HepG2 (cell line): ENCODE results near the gene ZNF500. TPM values are rescaled to one million over a fixed set of nuclear protein-coding genes. Genes with fewer than 3 reads are reported as not detected.
A peak's percentile ranks its signal among the peaks of the same experiment; 100 is the strongest.

Experiments used
- ARHGAP35 ChIP-seq: sonication (generic); formaldehyde crosslinking; IDR thresholded peaks from 2 replicates; pipeline ENCODE4 v1.9.0; 2022; ENCODE audit warnings: mild to moderate bottlenecking, inconsistent platforms, moderate library complexity, missing genetic modification reagents, borderline replicate concordance
- CC2D1A ChIP-seq: sonication (generic); formaldehyde crosslinking; IDR thresholded peaks from 2 replicates; pipeline ENCODE4 v1.8.1; 2023; ENCODE audit warnings: mild to moderate bottlenecking, missing genetic modification reagents
- CENPT ChIP-seq: sonication (generic); formaldehyde crosslinking; IDR thresholded peaks from 2 replicates; pipeline ENCODE4 v1.8.0; 2022; ENCODE audit warnings: low read depth, mild to moderate bottlenecking, moderate library complexity, missing genetic modification reagents
- DBP ChIP-seq: sonication (generic); formaldehyde crosslinking; IDR thresholded peaks from 2 replicates; pipeline ENCODE4 v1.4.0; 2020; ENCODE audit warnings: missing genetic modification reagents; ENCODE audit errors: not compliant biosample characterization
- HIC2 ChIP-seq: sonication (generic); formaldehyde crosslinking; IDR thresholded peaks from 2 replicates; pipeline ENCODE4 v1.9.0; 2022; ENCODE audit warnings: low read depth, missing genetic modification reagents
- HOMEZ ChIP-seq: IDR thresholded peaks from 2 replicates; pipeline ENCODE4 v1.6.1; 2016; ENCODE audit warnings: low read depth
- HOXA9 ChIP-seq: sonication (generic); formaldehyde crosslinking; IDR thresholded peaks from 2 replicates; pipeline ENCODE4 v1.8.1; 2022; ENCODE audit warnings: missing genetic modification reagents, mild to moderate bottlenecking, moderate library complexity, borderline replicate concordance
- KAT8 ChIP-seq: IDR thresholded peaks from 2 replicates; pipeline ENCODE4 v1.6.1; 2016; ENCODE audit warnings: missing genetic modification reagents, missing compliant biosample characterization
- KLF13 ChIP-seq: sonication (generic); formaldehyde crosslinking; IDR thresholded peaks from 2 replicates; pipeline ENCODE4 v1.4.0; 2020; ENCODE audit warnings: mild to moderate bottlenecking, missing genetic modification reagents
- NFE2L1 ChIP-seq: sonication (generic); formaldehyde crosslinking; IDR thresholded peaks from 2 replicates; pipeline ENCODE4 v1.4.0; 2020; ENCODE audit warnings: missing genetic modification reagents, mild to moderate bottlenecking, borderline replicate concordance
- SIN3A ChIP-seq: IDR thresholded peaks from 2 replicates; pipeline ENCODE4 v1.6.1; 2011; ENCODE audit warnings: low read depth, mild to moderate bottlenecking, control low read depth, low read length, borderline replicate concordance
- SIX4 ChIP-seq: sonication (generic); formaldehyde crosslinking; IDR thresholded peaks from 2 replicates; pipeline ENCODE4 v1.4.0; 2020; ENCODE audit warnings: missing genetic modification reagents
- TAF1 ChIP-seq: sonication (generic); formaldehyde crosslinking; IDR thresholded peaks from 2 replicates; pipeline ENCODE4 v1.4.0; 2020; ENCODE audit warnings: missing genetic modification reagents
- THAP7 ChIP-seq: sonication (generic); formaldehyde crosslinking; IDR thresholded peaks from 2 replicates; pipeline ENCODE4 v1.8.1; 2023; ENCODE audit warnings: mild to moderate bottlenecking, missing genetic modification reagents
- ZNF12 ChIP-seq: sonication (generic); formaldehyde crosslinking; IDR thresholded peaks from 2 replicates; pipeline ENCODE4 v1.5.0; 2020; ENCODE audit warnings: missing genetic modification reagents
- ZNF230 ChIP-seq: sonication (generic); formaldehyde crosslinking; IDR thresholded peaks from 2 replicates; pipeline ENCODE4 v1.4.0; 2020; ENCODE audit warnings: mild to moderate bottlenecking, missing genetic modification reagents
- ZNF24 ChIP-seq: fragments of 450-650 bp; IDR thresholded peaks from 2 replicates; pipeline ENCODE4 v1.6.1; 2017; ENCODE audit warnings: antibody characterized with exemption, mild to moderate bottlenecking
- ZNF354B ChIP-seq: sonication (generic); formaldehyde crosslinking; IDR thresholded peaks from 2 replicates; pipeline ENCODE4 v1.8.0; 2022; ENCODE audit warnings: mild to moderate bottlenecking, missing genetic modification reagents
- ZNF558 ChIP-seq: sonication (generic); formaldehyde crosslinking; IDR thresholded peaks from 2 replicates; pipeline ENCODE4 v1.9.0; 2022; ENCODE audit warnings: mild to moderate bottlenecking, missing genetic modification reagents, borderline replicate concordance
- ZNF569 ChIP-seq: sonication (generic); formaldehyde crosslinking; IDR thresholded peaks from 2 replicates; pipeline ENCODE4 v1.5.0; 2020; ENCODE audit warnings: mild to moderate bottlenecking, missing genetic modification reagents, moderate library complexity, borderline replicate concordance
- ZNF576 ChIP-seq: sonication (generic); formaldehyde crosslinking; IDR thresholded peaks from 2 replicates; pipeline ENCODE4 v1.4.0; 2020; ENCODE audit warnings: mild to moderate bottlenecking, missing genetic modification reagents
- ZNF747 ChIP-seq: sonication (generic); formaldehyde crosslinking; IDR thresholded peaks from 2 replicates; pipeline ENCODE4 v1.8.1; 2023; ENCODE audit warnings: missing genetic modification reagents, mild to moderate bottlenecking, borderline replicate concordance
- ZSCAN30 ChIP-seq: sonication (generic); formaldehyde crosslinking; IDR thresholded peaks from 2 replicates; pipeline ENCODE4 v1.5.0; 2020; ENCODE audit warnings: mild to moderate bottlenecking, missing genetic modification reagents
- polyA plus RNA-seq, 8 experiments: library from polyadenylated mRNA; depleted of rRNA in 3 of 8; stranded (reverse) in 7 of 8; unstranded in 1 of 8; fragments of >200 nt; fragmentation: Illumina TruSeq in 4 of 8; extraction: Trizol in 4 of 8; gene quantifications; 2 replicates each; pipeline versions ENCODE4 v1.2.1 to v1.2.3, GENCODE V29; 2011 to 2016; ENCODE audit warnings: low read depth in 4 of 8, missing spikeins in 1 of 8, mixed read lengths in 1 of 8; ENCODE audit not compliant: insufficient read depth in 1 of 8
- total RNA-seq, 5 experiments: library from RNA; depleted of rRNA; stranded (reverse); fragments of >200 nt; fragmentation: Illumina TruSeq; extraction: Trizol; gene quantifications; 2 replicates each; pipeline ENCODE4 v1.2.3, GENCODE V29; 2016; ENCODE audit warnings: low read depth in 1 of 5

Gene ZNF500
- total and polyA plus RNA-seq, 2 of the 13 experiments (the other 11 are each of a cell fraction or from before 2014, with no cell fraction given), result 6.1 to 12.2 TPM

GRCh38 chr16:4734063-4734729 lies 32.8 kb downstream of the ZNF500 start, which contains the start of the genes ANKS3 and DNAAF8 (continued):
- TF ChIP-seq THAP7 (CRISPR knock-in tag) (peak; percentile 62; the same call in 1 of the 2 replicates), SIX4 (no peak; the same call in 1 of the 2 replicates), ARHGAP35 (CRISPR knock-in tag) (no peak; the same call in 1 of the 2 replicates), HOXA9 (CRISPR knock-in tag) (0 out of 2 replicates have a peak, but pooled peaks have one; percentile 52), CC2D1A (CRISPR knock-in tag) (no peak), ZNF12 (CRISPR knock-in tag) (no peak; the same call in 1 of the 2 replicates), ZNF558 (peak; percentile 61; the same call in 1 of the 2 replicates), KLF13 (CRISPR knock-in tag) (no peak), HIC2 (0 out of 2 replicates have a peak, but pooled peaks have one; percentile 20), ZNF354B (CRISPR knock-in tag) (no peak), KAT8 (CRISPR knock-in tag) (peak; percentile 94), ZNF569 (CRISPR knock-in tag) (no peak), CENPT (CRISPR knock-in tag) (no peak), HOMEZ (no peak), TAF1 (CRISPR knock-in tag) (peak; percentile 66), ZNF576 (CRISPR knock-in tag) (no peak), ZNF24 (no peak), ZNF747 (no peak), DBP (CRISPR knock-in tag) (peak; percentile 48), NFE2L1 (CRISPR knock-in tag) (no peak), ZSCAN30 (no peak), ZNF230 (CRISPR knock-in tag) (no peak), SIN3A (0 out of 2 replicates have a peak, but pooled peaks have one; percentile 46)
